Stomach (tissue), 4 donors: ENCODE results near the gene RPS15A.

Experiments
- CTCF ChIP-seq, 7 experiments: fragments of 450-650 bp in 4 of 7; fragments of 200-600 bp in 3 of 7; sonication (generic) in 3 of 7; IDR thresholded peaks; one replicate each; pipeline ENCODE4 v1.5.1; 2016 to 2019; ENCODE audit warnings: antibody characterized with exemption in 7 of 7, control low read depth in 2 of 7, mild to moderate bottlenecking in 1 of 7
- POLR2A ChIP-seq, 4 donors: fragments of 450-650 bp; IDR thresholded peaks; one replicate each; pipeline ENCODE4 v1.6.1; 2016; ENCODE audit warnings: antibody characterized with exemption in 4 of 4, control low read depth in 2 of 4, mild to moderate bottlenecking in 1 of 4, moderate library complexity in 1 of 4

GRCh38 chr16:18788828-18789514 lies 1.2 kb downstream of the RPS15A start:
- TF ChIP-seq CTCF (IDR thresholded peaks at IDR 0.05) (no peak), POLR2A (IDR thresholded peaks at IDR 0.05) (no peak)
